SK-N-SH (cell line): Measurements from ENCODE around the gene TC2N. TPM values are rescaled to one million over a fixed set of nuclear protein-coding genes. Genes with fewer than 3 reads are reported as not detected.

Experiments used
- CTCF ChIA-PET: fragments of 300-600, 350-600 bp; formaldehyde crosslinking; extraction: SDS; loops from one replicate; lab custom pipeline; 2021; lab: Yijun Ruan, JAX
- POLR2A ChIA-PET: fragments of 350-600 bp; sonication (Branson Sonifier 250); formaldehyde crosslinking; extraction: SDS; loops from one replicate; lab custom pipeline; 2020; ENCODE audit warnings: antibody characterized with exemption, inconsistent platforms; lab: Yijun Ruan, JAX
- DNase-seq: peaks from one replicate; pipeline ENCODE4 v3.0.0; 2012
- H2AFZ ChIP-seq: fragments of 200-600 bp; sonication (generic); 2 replicates; pipeline ENCODE4 v1.8.1; 2016; ENCODE audit warnings: antibody characterized with exemption, mild to moderate bottlenecking, low read depth
- H3F3A ChIP-seq: fragments of 200-600 bp; sonication (generic); replicated peaks from 2 replicates; pipeline ENCODE3; 2016; ENCODE audit warnings: antibody characterized with exemption, mild to moderate bottlenecking; ENCODE audit not compliant: insufficient read depth
- H3K27ac ChIP-seq, 2 experiments: fragments of 200-500 bp in 1 of 2; fragments of 200-600 bp in 1 of 2; sonication (Bioruptor generic) in 1 of 2; sonication (generic), shearing (Covaris generic) in 1 of 2; 2 replicates each; pipeline versions ENCODE4 v1.5.1 to v1.6.1; 2014 to 2016; ENCODE audit warnings: low read depth in 2 of 2, inconsistent platforms in 1 of 2, low read length in 1 of 2, mild to moderate bottlenecking in 1 of 2, mixed read lengths in 1 of 2
- H3K27me3 ChIP-seq: fragments of 200-600 bp; sonication (generic), shearing (Covaris generic); 2 replicates; pipeline ENCODE4 v1.6.1; 2016; ENCODE audit warnings: mixed run types; ENCODE audit not compliant: insufficient read depth
- H3K36me3 ChIP-seq, 2 experiments: fragments of 200-500 bp in 1 of 2; fragments of 200-600 bp in 1 of 2; sonication (Bioruptor generic) in 1 of 2; sonication (generic) in 1 of 2; replicated peaks in 1 of 2; 2 replicates each; pipeline versions ENCODE3 to v1.5.1; 2014 to 2016; ENCODE audit warnings: low read length in 1 of 2, mild to moderate bottlenecking in 1 of 2; ENCODE audit not compliant: insufficient read depth in 2 of 2, control insufficient read depth in 1 of 2
- H3K4me1 ChIP-seq, 2 experiments: fragments of 200-500 bp in 1 of 2; fragments of 200-600 bp in 1 of 2; sonication (Bioruptor generic) in 1 of 2; sonication (generic), shearing (Covaris generic) in 1 of 2; 2 replicates each; pipeline versions ENCODE4 v1.5.1 to v1.6.1; 2014 to 2016; ENCODE audit warnings: low read depth in 1 of 2, low read length in 1 of 2, mixed run types in 1 of 2; ENCODE audit not compliant: insufficient read depth in 2 of 2, control insufficient read depth in 1 of 2
- H3K4me2 ChIP-seq: fragments of 200-600 bp; sonication (generic), shearing (Covaris generic); 2 replicates; pipeline ENCODE4 v1.6.1; 2017; ENCODE audit warnings: mixed run types
- H3K4me3 ChIP-seq, 2 experiments: fragments of 200-500 bp in 1 of 2; fragments of 200-600 bp in 1 of 2; sonication (Bioruptor generic) in 1 of 2; sonication (generic), shearing (Covaris generic) in 1 of 2; 2 replicates each; pipeline versions ENCODE4 v1.5.1 to v1.8.1; 2014 to 2016; ENCODE audit warnings: low read depth in 2 of 2, inconsistent platforms in 1 of 2, low read length in 1 of 2, mild to moderate bottlenecking in 1 of 2, mixed read lengths in 1 of 2, moderate library complexity in 1 of 2
- H3K79me2 ChIP-seq: fragments of 200-600 bp; sonication (generic); 2 replicates; pipeline ENCODE4 v1.8.1; 2017; ENCODE audit warnings: mild to moderate bottlenecking; ENCODE audit not compliant: insufficient read depth
- H3K9ac ChIP-seq: fragments of 200-600 bp; sonication (generic); 2 replicates; pipeline ENCODE4 v1.6.1; 2017; ENCODE audit warnings: mixed run types
- H3K9me2 ChIP-seq: fragments of 200-600 bp; sonication (generic); 2 replicates; pipeline ENCODE4 v1.6.1; 2017; ENCODE audit warnings: mixed run types
- H3K9me3 ChIP-seq: fragments of 200-600 bp; sonication (generic); 2 replicates; pipeline ENCODE4 v1.6.1; 2017; ENCODE audit warnings: mixed run types, mild to moderate bottlenecking, moderate library complexity
- H4K20me1 ChIP-seq: fragments of 200-600 bp; sonication (generic); 2 replicates; pipeline ENCODE4 v1.6.1; 2017; ENCODE audit warnings: mild to moderate bottlenecking, mixed run types; ENCODE audit not compliant: insufficient read depth
- EP300 ChIP-seq, 2 experiments: IDR thresholded peaks; 2 replicates each; pipeline versions ENCODE4 v1.4.0 to v1.6.1; 2012; ENCODE audit warnings: borderline replicate concordance in 1 of 2, low read depth in 1 of 2, low read length in 1 of 2
- FOXJ3 ChIP-seq: sonication (generic); formaldehyde crosslinking; IDR thresholded peaks from 2 replicates; pipeline ENCODE4 v1.5.1; 2020; ENCODE audit warnings: mild to moderate bottlenecking, missing genetic modification reagents
- FOXM1 ChIP-seq: IDR thresholded peaks from 2 replicates; pipeline ENCODE4 v1.4.0; 2012; ENCODE audit warnings: low read depth, mild to moderate bottlenecking
- GABPA ChIP-seq: IDR thresholded peaks from 2 replicates; pipeline ENCODE4 v1.4.0; 2012; ENCODE audit warnings: low read depth, mild to moderate bottlenecking
- GATA2 ChIP-seq: sonication (generic); formaldehyde crosslinking; IDR thresholded peaks from 2 replicates; pipeline ENCODE4 v1.5.0; 2020; ENCODE audit warnings: mild to moderate bottlenecking, missing genetic modification reagents
- NFIC ChIP-seq: IDR thresholded peaks from 2 replicates; pipeline ENCODE4 v1.4.0; 2012; ENCODE audit warnings: borderline replicate concordance
- RXRA ChIP-seq: IDR thresholded peaks from 2 replicates; pipeline ENCODE4 v1.4.0; 2012; ENCODE audit warnings: low read depth, mild to moderate bottlenecking, borderline replicate concordance
- WGBS: methylation state at CpG from one replicate; pipeline ENCODE4 v1.1.6; 2017; ENCODE audit warnings: low lambda C conversion rate; 5-methylcytosine and 5-hydroxymethylcytosine counted together
- polyA plus RNA-seq, 3 experiments: library from polyadenylated mRNA; depleted of rRNA; stranded (reverse); fragments of >200 nt; gene quantifications; 2 replicates each; pipeline ENCODE4 v1.2.3, GENCODE V29; 2012
- TF ChIP-seq, protein P1 (sequence below): fragments of 150-350 bp; IDR thresholded peaks from 2 replicates; pipeline ENCODE4 v1.6.1; 2017; ENCODE audit warnings: antibody characterized with exemption, low read length, low read depth, borderline replicate concordance
- TF ChIP-seq, protein P2 (sequence below): fragments of 150-350 bp; IDR thresholded peaks from 2 replicates; pipeline ENCODE4 v1.6.1; 2016; ENCODE audit warnings: mild to moderate bottlenecking, low read depth, low read length
- TF ChIP-seq, protein P3 (sequence below): fragments of 200-600 bp; sonication (generic); IDR thresholded peaks from 2 replicates; pipeline ENCODE4 v1.6.1; 2017; ENCODE audit warnings: antibody characterized with exemption, mild to moderate bottlenecking, moderate library complexity
- TF ChIP-seq, protein P4 (sequence below): IDR thresholded peaks from 2 replicates; pipeline ENCODE4 v1.6.1; 2012; ENCODE audit warnings: mild to moderate bottlenecking, low read depth, low read length, moderate library complexity
- TF ChIP-seq, protein P5 (sequence below): IDR thresholded peaks from 2 replicates; pipeline ENCODE4; 2012

TC2N gene
- polyA plus RNA-seq, 1 of the 3 experiments (the other 2 are of a cell fraction): not detected

DNA sequence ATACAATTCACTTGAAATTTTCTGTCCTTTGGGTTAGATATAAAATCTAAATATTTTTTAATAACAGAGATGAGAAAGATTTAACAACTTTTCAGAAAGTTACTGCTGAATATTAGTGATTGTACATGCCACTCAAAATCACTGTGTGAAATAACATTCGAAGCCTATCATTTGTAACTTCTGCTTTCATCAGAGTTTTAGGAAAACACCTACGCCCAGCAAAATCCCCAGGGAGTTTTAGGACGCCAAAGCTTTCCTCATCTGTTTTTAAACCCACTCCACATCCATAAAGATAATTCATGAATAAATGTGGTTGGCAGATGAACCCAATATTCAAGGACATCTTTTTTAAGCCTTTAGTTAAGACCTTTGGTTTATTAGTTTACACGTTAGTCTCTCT, 23.9 kb downstream of the TC2N start:
- Histone ChIP-seq H3K9me3 (no peaks in the 10 kb centered on the region), H3K27me3 (peaks cover 26% of the 10 kb centered on the region; the same call in 1 of the 2 replicates), H3K79me2 (no peaks in the 10 kb centered on the region), H4K20me1 (no peaks in the 10 kb centered on the region), H3K36me3 (no peaks in the 10 kb centered on the region), H3K9ac (no peak overlapping the region), H3K27ac (no peak overlapping the region), H3K4me1 (no peaks in the 10 kb centered on the region), H3K4me3 (no peak overlapping the region), H3K9me2 (no peaks in the 10 kb centered on the region), H2AFZ (no peak overlapping the region), H3F3A (no peaks in the 10 kb centered on the region), H3K4me2 (no peak overlapping the region)
- no peak for DNase-seq
- TF ChIP-seq, protein P1, sequence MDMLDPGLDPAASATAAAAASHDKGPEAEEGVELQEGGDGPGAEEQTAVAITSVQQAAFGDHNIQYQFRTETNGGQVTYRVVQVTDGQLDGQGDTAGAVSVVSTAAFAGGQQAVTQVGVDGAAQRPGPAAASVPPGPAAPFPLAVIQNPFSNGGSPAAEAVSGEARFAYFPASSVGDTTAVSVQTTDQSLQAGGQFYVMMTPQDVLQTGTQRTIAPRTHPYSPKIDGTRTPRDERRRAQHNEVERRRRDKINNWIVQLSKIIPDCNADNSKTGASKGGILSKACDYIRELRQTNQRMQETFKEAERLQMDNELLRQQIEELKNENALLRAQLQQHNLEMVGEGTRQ: no peak
- TF ChIP-seq RXRA (no peak), FOXJ3 (CRISPR knock-in tag) (no peak), FOXM1 (no peak), NFIC (no peak), EP300 (IDR thresholded peaks at IDR 0.05; ENCODE audit: borderline replicate concordance in 1 of 2, low read depth in 1 of 2, low read length in 1 of 2) (no peak), GATA2 (CRISPR knock-in tag) (no peak), GABPA (no peak)
- TF ChIP-seq, protein P2, sequence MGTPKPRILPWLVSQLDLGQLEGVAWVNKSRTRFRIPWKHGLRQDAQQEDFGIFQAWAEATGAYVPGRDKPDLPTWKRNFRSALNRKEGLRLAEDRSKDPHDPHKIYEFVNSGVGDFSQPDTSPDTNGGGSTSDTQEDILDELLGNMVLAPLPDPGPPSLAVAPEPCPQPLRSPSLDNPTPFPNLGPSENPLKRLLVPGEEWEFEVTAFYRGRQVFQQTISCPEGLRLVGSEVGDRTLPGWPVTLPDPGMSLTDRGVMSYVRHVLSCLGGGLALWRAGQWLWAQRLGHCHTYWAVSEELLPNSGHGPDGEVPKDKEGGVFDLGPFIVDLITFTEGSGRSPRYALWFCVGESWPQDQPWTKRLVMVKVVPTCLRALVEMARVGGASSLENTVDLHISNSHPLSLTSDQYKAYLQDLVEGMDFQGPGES: no peak
- TF ChIP-seq, protein P3, sequence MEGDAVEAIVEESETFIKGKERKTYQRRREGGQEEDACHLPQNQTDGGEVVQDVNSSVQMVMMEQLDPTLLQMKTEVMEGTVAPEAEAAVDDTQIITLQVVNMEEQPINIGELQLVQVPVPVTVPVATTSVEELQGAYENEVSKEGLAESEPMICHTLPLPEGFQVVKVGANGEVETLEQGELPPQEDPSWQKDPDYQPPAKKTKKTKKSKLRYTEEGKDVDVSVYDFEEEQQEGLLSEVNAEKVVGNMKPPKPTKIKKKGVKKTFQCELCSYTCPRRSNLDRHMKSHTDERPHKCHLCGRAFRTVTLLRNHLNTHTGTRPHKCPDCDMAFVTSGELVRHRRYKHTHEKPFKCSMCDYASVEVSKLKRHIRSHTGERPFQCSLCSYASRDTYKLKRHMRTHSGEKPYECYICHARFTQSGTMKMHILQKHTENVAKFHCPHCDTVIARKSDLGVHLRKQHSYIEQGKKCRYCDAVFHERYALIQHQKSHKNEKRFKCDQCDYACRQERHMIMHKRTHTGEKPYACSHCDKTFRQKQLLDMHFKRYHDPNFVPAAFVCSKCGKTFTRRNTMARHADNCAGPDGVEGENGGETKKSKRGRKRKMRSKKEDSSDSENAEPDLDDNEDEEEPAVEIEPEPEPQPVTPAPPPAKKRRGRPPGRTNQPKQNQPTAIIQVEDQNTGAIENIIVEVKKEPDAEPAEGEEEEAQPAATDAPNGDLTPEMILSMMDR: no peak
- TF ChIP-seq, protein P4, sequence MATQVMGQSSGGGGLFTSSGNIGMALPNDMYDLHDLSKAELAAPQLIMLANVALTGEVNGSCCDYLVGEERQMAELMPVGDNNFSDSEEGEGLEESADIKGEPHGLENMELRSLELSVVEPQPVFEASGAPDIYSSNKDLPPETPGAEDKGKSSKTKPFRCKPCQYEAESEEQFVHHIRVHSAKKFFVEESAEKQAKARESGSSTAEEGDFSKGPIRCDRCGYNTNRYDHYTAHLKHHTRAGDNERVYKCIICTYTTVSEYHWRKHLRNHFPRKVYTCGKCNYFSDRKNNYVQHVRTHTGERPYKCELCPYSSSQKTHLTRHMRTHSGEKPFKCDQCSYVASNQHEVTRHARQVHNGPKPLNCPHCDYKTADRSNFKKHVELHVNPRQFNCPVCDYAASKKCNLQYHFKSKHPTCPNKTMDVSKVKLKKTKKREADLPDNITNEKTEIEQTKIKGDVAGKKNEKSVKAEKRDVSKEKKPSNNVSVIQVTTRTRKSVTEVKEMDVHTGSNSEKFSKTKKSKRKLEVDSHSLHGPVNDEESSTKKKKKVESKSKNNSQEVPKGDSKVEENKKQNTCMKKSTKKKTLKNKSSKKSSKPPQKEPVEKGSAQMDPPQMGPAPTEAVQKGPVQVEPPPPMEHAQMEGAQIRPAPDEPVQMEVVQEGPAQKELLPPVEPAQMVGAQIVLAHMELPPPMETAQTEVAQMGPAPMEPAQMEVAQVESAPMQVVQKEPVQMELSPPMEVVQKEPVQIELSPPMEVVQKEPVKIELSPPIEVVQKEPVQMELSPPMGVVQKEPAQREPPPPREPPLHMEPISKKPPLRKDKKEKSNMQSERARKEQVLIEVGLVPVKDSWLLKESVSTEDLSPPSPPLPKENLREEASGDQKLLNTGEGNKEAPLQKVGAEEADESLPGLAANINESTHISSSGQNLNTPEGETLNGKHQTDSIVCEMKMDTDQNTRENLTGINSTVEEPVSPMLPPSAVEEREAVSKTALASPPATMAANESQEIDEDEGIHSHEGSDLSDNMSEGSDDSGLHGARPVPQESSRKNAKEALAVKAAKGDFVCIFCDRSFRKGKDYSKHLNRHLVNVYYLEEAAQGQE: no peak
- TF ChIP-seq, protein P5, sequence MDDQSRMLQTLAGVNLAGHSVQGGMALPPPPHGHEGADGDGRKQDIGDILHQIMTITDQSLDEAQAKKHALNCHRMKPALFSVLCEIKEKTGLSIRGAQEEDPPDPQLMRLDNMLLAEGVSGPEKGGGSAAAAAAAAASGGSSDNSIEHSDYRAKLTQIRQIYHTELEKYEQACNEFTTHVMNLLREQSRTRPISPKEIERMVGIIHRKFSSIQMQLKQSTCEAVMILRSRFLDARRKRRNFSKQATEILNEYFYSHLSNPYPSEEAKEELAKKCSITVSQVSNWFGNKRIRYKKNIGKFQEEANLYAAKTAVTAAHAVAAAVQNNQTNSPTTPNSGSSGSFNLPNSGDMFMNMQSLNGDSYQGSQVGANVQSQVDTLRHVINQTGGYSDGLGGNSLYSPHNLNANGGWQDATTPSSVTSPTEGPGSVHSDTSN: no peak
- ChIA-PET POLR2A (no interaction called here), CTCF (no interaction called here)
- WGBS: 7% methylated on average over 4 of the region's 4 CpGs
